Right atrium auricular region (tissue), 2 donors: Measurements from ENCODE around the gene MINAR1. TPM values are rescaled to one million over a fixed set of nuclear protein-coding genes. Genes with fewer than 3 reads are reported as not detected.

ENCODE experiments used
- DNase-seq: peaks from one replicate; pipeline ENCODE4 v3.0.0-alpha.2; 2019; ENCODE audit warnings: low spot score
- H3K27ac ChIP-seq, 2 donors: fragments of 200-600 bp; sonication (generic); 1 replicate in 1 of 2; 2 replicates in 1 of 2; pipeline ENCODE4 v1.5.1; 2016 to 2019
- H3K27me3 ChIP-seq, 2 donors: fragments of 200-600 bp; sonication (generic); one replicate each; pipeline versions ENCODE4 v1.5.1 to v1.6.0; 2017 to 2019
- H3K36me3 ChIP-seq: fragments of 200-600 bp; sonication (generic); one replicate; pipeline ENCODE4 v1.5.1; 2016
- H3K4me1 ChIP-seq, 2 donors: fragments of 200-600 bp; sonication (generic); one replicate each; pipeline versions ENCODE4 v1.5.1 to v1.6.0; 2017 to 2019
- H3K4me3 ChIP-seq, 2 donors: fragments of 200-600 bp; sonication (generic); 1 replicate in 1 of 2; 2 replicates in 1 of 2; pipeline ENCODE4 v1.5.1; 2017 to 2019; ENCODE audit warnings: mild to moderate bottlenecking in 1 of 2, moderate library complexity in 1 of 2
- H3K9me3 ChIP-seq, 2 donors: fragments of 200-600 bp; sonication (generic); one replicate each; pipeline ENCODE4 v1.5.1; 2019
- total RNA-seq, 2 donors: library from RNA; depleted of rRNA; stranded (reverse); fragments of >200 nt; gene quantifications; one replicate each; pipeline ENCODE4 v1.1.0, GENCODE V29; 2016
- TF ChIP-seq, protein P1 (sequence below), 2 donors: fragments of 200-600 bp; sonication (generic); IDR thresholded peaks; one replicate each; pipeline ENCODE4 v1.5.1; 2019; ENCODE audit warnings: antibody characterized with exemption in 2 of 2

The MINAR1 gene
- total RNA-seq, 2 donors from 2014 or later, result 0.07 to 0.20 TPM

DNA sequence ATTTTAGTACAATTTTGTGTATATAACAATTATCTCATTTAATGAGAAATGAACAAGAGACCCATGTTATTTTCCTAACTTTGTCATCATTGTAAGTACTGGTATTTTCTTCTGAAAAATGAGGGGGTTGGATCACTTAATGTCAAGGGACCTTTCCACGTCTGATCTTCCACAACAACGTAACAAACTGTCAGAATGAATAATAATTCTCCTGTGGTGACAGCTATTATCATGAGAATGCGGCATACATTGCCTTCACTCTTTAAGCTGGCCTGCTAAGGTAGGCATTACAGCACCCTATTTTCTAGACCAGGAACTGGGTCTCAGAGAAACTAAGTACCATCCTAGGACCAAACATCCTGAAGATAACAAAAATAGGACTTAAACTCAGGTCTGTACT is 31.5 kb upstream of the MINAR1 start:
- H3K9me3 ChIP-seq, result no peaks in the 10 kb centered on the region
- H3K27me3 ChIP-seq, result no peaks in the 10 kb centered on the region
- TF ChIP-seq, protein P1, sequence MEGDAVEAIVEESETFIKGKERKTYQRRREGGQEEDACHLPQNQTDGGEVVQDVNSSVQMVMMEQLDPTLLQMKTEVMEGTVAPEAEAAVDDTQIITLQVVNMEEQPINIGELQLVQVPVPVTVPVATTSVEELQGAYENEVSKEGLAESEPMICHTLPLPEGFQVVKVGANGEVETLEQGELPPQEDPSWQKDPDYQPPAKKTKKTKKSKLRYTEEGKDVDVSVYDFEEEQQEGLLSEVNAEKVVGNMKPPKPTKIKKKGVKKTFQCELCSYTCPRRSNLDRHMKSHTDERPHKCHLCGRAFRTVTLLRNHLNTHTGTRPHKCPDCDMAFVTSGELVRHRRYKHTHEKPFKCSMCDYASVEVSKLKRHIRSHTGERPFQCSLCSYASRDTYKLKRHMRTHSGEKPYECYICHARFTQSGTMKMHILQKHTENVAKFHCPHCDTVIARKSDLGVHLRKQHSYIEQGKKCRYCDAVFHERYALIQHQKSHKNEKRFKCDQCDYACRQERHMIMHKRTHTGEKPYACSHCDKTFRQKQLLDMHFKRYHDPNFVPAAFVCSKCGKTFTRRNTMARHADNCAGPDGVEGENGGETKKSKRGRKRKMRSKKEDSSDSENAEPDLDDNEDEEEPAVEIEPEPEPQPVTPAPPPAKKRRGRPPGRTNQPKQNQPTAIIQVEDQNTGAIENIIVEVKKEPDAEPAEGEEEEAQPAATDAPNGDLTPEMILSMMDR (IDR thresholded peaks at IDR 0.05), result no peak
- no peaks in the 10 kb centered on the region for H3K4me1 ChIP-seq
- H3K36me3 ChIP-seq, result no peaks in the 10 kb centered on the region
- H3K27ac ChIP-seq, result no peak overlapping the region
- DNase-seq, result no peak
- no peak overlapping the region for H3K4me3 ChIP-seq

DNA sequence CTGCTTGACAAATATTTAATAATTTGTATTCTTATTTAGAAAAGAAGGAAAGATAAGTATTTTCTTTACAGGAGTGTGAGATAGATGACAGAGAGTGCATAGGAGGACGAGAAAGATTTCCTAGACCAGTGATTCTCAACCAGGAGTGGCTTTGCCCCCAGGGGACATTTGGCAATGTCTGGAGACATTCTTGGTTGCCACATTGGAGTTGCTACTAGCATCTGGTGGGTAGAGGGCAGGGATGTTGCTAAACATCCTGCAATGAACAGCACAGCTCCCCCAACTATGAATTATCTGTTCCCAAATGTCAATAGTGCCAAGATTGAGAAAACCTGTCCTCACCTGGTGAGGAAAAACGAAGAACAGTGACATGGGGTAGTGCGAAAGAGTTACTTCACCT is 30.8 kb upstream of the MINAR1 start:
- no peak for DNase-seq
- Histone ChIP-seq H3K27me3 (no peaks in the 10 kb centered on the region), H3K27ac (no peak overlapping the region), H3K36me3 (no peaks in the 10 kb centered on the region), H3K4me3 (no peak overlapping the region), H3K9me3 (no peaks in the 10 kb centered on the region), H3K4me1 (no peaks in the 10 kb centered on the region)
- TF ChIP-seq, protein P1 (IDR thresholded peaks at IDR 0.05), result no peak

DNA sequence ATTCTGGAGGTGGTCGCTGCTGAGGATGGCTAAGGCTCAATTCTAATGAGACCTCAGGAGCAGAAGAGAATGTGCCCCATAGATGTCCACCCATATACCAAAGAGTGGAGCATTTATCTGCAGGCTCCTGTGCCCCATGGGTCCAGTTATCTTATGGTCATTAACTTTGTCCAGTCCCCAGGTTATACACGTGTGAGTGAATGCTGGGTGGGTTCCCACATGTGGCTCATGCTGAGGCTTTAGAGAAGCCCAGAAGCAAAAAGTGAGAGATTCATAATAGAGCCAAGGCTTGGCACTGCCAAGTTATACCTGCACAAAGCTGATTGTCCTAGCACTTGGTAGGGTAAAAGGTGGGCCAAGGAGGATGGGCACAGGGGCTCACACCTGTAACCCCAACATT is 30.0 kb upstream of the MINAR1 start:
- Histone ChIP-seq H3K4me3 (no peak overlapping the region), H3K36me3 (no peaks in the 10 kb centered on the region), H3K4me1 (no peaks in the 10 kb centered on the region), H3K9me3 (no peaks in the 10 kb centered on the region), H3K27ac (no peak overlapping the region), H3K27me3 (no peaks in the 10 kb centered on the region)
- TF ChIP-seq, protein P1 (IDR thresholded peaks at IDR 0.05), result no peak
- DNase-seq, result no peak

DNA sequence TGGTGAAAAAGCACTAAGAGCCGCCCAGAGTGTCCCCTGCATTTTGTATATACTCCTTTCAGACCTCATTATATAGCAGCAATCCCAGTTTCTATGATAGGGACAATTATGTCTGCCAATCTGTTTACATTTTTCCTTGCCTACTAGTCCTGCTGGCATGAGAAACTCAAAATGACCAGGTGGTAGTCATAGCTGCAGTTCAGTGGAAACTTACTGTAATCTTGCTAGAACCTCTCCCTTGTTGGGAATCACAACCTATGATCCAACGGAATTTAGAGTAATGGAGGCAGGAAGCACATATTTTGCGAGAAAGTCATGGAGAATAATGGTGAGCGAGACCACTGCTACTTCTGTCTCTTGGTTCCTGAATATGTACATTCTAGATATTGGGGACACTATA is 28.6 kb upstream of the MINAR1 start:
- TF ChIP-seq, protein P1 (IDR thresholded peaks at IDR 0.05), result no peak
- Histone ChIP-seq H3K4me3 (no peak overlapping the region), H3K27ac (no peak overlapping the region), H3K9me3 (no peaks in the 10 kb centered on the region), H3K27me3 (no peaks in the 10 kb centered on the region), H3K4me1 (no peaks in the 10 kb centered on the region), H3K36me3 (no peaks in the 10 kb centered on the region)
- no peak for DNase-seq

DNA sequence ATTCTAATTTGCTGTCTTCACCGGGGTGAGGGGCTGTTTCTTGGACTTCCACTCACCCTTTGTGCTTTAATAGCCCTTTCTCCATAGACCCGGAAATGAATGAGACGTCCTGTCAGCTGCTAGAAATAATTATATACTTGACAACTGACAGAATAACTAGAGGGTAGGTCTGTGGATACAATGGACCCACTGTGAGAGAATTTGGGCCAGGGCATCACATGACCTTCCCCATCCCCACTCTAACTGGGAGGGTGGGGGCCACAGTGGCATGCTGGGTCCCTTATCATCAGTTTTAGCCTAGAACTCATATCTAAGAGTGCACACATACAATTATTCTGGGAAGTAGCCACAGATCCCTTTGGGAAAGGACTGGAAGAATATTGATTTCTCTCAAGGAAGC is 25.9 kb upstream of the MINAR1 start:
- TF ChIP-seq, protein P1 (IDR thresholded peaks at IDR 0.05), result no peak

DNA sequence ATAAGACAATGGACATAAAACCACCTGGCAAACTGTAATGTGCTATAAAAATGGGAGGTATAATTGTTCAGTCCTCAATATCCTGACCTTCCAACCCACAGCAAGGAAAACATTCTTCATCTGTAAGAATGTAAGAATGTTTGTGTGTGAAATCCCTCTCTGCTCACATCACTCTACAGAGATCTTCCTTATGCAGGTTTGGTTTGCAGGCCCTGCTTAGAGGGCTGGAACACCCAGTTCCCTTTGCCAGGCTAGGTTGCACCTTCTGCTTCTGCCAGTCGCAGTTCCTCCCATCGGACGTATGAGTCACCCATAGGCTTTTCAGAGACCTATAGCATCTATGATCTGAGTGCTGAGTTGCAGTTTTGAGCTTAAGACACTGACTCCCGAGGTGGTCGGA is 24.1 kb upstream of the MINAR1 start:
- H3K4me1 ChIP-seq, result no peaks in the 10 kb centered on the region
- H3K36me3 ChIP-seq, result no peaks in the 10 kb centered on the region
- no peak for DNase-seq
- no peak overlapping the region for H3K4me3 ChIP-seq
- H3K27me3 ChIP-seq, result no peaks in the 10 kb centered on the region
- H3K27ac ChIP-seq, result no peak overlapping the region
- TF ChIP-seq, protein P1 (IDR thresholded peaks at IDR 0.05), result no peak
- H3K9me3 ChIP-seq, result no peaks in the 10 kb centered on the region

More for the DNA sequence above, 25.9 kb upstream of the MINAR1 start:
- H3K27ac ChIP-seq, result no peak overlapping the region
- H3K4me3 ChIP-seq, result no peak overlapping the region
- no peaks in the 10 kb centered on the region for H3K27me3 ChIP-seq
- no peaks in the 10 kb centered on the region for H3K4me1 ChIP-seq
- H3K9me3 ChIP-seq, result no peaks in the 10 kb centered on the region
- no peaks in the 10 kb centered on the region for H3K36me3 ChIP-seq
- no peak for DNase-seq
